Hematopoietic multipotent progenitor cell treated with erythropoietin and hydrocortisone succinate and interleukin-3 and kit ligand, for 6 days (in vitro differentiated cells): ENCODE data around the gene B4GALT5.
"Not testable (repeated sequence)": the region's sequence is repeated elsewhere in the genome, so short reads cannot be mapped to it uniquely, and the experiment has no call there.

Experiments used
- DNase-seq: peaks from one replicate; pipeline ENCODE4 v3.0.0-alpha.2; 2015

Gene B4GALT5

GRCh38 chr20:49677777-49678758, 35.6 kb downstream of the B4GALT5 start:
- DNase-seq = peak; percentile 47

- peak; percentile 81 for DNase-seq
Measured at GRCh38 chr20:49676581-49677291, 36.9 kb downstream of the B4GALT5 start.

GRCh38 chr20:49675368-49676151, 38.1 kb downstream of the B4GALT5 start:
- no peak for DNase-seq

DNA sequence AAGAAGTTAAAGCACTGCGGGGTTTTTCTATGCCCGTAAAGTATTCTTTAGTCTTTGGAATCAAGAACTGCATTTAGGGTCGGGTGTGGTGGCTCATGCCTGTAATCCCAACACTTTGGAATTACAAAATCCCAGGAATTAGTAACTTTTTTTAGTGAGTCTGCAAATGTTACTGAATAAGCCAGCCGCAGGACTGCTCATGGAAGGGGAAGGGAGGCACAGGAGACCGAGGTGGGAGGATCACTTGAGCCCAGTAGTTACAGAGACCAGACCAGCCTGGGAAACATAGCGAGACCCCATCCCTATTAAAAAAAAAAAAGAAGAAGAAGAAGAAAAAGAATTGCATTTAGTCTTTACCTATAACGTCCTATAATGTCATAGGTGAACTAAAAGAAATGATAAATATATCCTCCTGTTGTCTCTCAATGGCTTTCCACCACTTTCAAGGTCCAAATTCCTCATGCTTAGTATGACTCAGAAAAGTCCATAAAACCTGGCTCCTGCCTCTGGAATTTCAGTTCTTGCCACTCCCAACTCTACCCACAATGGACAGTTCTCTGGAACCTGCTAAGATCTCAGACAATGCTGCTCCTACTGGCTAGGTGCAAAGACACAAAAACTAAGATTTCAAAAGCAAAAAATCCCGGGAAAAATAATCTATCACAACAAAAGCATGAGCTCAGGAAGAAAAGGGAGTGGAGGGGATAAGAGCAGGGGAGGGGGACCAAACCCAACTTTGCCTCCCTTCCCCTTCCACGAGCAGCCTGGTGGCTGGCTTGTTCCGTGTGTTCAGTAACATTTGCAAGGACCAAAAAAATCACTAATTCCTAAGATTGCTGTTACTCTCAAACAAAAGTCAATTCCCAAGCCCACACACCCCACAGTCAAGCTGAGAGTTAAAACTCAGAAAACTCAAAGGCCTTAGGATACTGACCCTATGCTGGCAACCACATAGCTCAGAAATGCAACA, 39.0 kb downstream of the B4GALT5 start:
- no peak for DNase-seq

DNA sequence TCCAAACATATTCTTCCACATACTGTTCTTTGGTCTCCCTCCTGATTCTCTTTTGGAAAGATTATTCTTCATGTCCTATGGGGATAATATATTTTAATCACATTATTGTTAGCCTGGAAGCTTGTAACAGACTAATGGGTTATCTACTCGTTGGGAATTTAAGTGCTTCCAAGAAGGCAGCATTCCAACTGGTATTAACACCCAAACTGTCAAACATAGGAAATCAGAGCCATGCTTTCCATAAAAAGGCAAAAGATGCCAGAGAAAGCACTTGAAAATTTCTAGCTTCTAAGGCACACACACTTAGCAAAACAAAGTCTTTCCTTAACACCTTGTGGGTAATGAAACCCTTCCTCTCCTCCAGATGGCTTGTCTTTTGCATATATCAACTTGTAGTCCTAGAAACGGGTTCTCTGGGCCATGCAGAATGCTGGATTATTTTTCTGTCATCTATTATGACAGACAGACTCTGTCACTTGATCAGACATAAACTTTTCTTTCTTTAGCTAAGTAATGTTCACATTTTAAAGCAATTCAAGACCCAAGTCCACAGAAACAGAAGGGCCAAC, 41.5 kb downstream of the B4GALT5 start:
- no peak for DNase-seq

GRCh38 chr20:49671433-49671832, 42.2 kb downstream of the B4GALT5 start:
- DNase-seq = peak; percentile 64

DNA sequence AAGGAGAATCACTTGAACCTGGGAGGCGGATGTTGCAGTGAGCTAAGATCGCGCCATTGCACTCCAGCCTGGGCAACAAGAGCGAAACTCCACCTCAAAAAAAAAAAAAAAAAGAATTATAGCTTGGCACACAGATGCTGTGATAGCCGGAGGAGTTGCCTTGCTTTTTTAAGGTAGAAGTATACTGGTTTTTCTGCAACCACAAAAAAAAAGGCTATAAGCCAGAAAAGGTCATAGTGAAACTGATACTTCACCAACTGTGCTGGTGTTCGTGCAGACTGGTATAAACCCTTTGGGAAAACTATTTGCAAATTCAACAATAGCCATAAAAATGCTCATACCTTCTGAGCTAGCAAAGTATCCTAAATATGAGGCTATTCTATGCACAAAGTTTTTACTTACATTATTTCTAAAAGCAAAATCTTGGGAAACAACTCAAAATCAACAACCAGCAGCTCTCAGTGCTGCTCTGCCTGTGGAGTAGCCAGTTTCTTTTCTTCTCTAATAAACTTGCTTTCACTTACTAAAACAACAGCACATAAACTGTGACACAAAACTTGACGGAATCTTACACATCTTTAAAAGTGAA, 44.0 kb downstream of the B4GALT5 start:
- DNase-seq = no peak

- not testable (repeated sequence) for DNase-seq
Measured at GRCh38 chr20:49668878-49669195, 44.8 kb downstream of the B4GALT5 start.

DNA sequence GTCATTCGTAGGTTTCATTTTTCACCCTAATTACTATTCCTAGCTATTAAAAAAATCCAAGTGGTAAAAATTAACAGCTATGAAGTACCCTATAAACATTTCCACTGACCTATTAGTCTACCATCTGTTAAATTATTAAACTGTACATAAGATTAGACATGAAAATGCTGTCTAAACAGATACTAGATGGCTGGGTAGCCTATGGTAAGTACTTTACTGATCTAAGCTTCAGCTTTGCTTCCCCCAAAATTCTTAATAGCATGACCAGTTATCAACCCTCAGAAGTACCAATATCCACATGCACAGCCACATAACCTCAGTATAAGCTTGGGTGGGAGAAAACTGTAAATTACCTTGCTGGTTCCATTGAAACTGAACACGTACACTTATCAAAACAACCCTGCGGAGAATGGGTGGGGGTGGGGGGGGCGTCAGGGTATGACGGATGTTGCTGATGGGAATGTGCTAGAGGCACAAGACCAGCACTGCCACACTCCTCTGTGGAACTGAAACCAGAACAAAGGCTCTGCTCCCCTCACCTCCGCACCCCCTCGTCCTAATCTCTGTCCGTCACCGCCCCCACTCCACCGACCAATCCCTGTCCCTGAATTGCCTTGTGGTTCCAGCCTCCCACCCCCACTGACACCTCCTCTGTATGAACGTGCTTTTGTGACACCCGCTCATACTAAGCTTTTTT, 45.3 kb downstream of the B4GALT5 start:
- DNase-seq = peak; percentile 86

GRCh38 chr20:49666911-49667310, 46.8 kb downstream of the B4GALT5 start:
- DNase-seq = no peak

GRCh38 chr20:49665796-49666195, 47.9 kb downstream of the B4GALT5 start:
- DNase-seq = no peak

DNA sequence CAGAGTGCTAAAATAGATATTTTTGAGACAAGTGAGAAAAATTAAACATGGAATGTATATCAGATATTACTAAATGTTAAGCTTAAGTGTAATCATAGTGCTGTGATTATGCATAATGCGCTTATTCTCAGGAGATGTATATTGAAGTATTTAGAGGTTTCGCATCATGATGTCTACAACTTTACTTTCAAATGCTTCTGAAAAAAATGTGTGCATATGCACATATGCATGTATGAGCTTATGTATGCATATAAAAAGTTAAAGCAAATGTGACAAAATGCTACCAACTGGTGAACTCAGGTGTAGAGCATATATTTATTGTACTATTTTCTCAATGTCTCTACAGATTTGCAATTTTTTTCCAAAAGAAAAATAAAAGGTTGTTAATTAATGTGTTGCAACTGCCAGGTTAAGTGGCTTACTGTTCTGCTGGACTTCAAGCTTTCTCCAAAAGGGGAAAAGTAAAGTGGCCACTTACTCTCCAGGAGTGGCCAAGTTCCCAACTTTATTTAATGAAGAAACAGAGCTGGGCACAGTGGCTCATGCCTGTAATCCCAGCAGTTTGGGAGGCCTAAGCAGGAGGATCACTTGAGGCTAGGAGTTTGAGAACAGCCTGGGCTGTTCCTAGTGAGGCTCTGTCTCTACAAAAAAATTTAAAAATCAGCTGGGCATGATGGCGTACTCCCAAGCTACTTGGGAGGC, 48.9 kb downstream of the B4GALT5 start:
- DNase-seq = no peak

DNA sequence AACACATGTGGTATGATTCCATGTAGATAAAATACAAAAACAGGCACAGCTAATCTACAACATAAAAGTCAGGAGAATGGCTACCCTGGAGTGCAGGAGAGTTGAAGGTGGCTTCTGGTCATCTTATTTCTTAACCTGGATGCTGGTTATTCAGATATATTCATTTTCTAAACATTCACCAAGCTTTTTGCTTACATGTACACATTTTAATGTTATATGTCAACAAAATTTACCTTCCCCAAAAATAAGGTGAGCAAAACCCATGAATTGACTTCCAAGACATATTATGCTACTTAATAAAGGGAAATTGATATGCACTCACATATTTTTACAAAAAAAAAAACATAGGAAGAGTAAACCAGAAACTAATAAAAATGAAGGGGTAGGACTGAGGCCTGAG, 50.6 kb downstream of the B4GALT5 start:
- DNase-seq = no peak

GRCh38 chr20:49661560-49662329, 51.9 kb downstream of the B4GALT5 start:
- no peak for DNase-seq

DNA sequence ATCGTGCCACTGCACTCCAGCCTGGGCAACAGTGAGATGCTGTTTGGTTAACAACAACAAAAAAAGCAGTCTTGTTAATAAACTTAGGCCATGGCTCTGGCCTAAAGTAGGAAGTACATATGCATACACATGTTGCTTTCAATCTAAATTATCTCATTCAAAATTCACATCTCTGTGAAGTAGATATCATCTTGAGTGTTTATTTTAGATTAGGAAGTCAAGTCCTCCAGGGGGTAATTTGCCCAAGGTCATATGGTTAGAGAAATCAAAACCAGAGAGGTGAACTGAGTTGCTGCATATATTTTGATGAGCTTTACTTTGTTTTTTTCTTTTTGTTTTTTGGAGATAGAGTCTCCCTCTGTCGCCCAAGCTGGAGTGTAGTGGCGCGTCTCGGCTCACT, 52.8 kb downstream of the B4GALT5 start:
- no peak for DNase-seq

DNA sequence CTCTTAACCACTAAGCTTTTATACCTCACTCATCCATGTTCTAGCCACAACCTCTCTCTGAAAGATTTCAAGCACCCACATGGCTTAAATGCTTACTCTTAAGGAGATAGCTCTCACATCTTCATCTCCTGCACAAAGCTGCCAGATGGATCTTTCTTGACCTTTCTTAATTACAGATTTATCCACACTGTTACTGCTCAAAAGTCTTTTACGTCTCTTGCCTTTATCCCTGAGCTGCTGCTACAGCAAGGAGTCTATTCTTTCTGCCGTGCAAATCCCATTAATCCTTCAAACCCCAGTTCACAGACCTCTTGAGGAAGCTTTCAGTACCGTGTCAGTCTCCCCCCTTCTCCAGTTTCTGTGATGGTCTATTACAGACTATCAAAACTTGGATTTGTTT, 54.6 kb downstream of the B4GALT5 start:
- no peak for DNase-seq

GRCh38 chr20:49658508-49658907, 55.2 kb downstream of the B4GALT5 start:
- no peak for DNase-seq

DNA sequence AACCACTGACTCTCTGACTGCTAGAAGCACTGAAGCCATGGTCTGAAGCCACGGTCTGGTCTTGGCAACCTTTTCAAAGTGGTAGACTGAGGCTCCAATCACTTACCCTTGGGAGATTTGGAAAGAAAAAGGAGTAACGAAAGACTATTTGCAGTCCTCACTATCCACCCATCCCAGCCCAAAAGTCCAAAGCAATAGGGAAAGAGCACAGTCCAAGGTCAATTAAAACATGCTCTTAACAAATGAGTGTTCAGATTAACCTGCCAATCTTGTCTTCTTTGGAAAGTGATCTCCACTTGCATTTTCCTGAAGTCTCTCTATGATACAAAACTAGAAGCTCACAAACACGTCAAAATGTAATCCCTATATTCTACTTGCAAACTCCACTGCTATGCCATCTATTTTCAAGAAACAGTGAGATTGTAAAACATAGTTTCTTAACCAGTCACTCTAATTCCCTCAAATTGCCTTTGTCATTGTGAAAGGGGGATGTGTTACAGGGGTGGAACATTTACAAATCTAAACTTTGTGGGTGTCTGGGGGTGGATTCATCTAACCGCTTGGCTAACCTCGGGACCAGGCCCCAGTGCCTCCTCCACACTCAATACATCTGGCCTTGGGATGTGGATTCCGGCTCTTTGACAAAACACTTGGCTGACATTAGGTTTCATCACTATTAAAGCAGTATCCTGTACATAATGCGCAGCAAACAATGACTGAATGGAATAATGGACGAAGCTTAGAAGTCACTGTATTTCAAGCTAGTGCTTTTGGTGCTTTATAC, 56.4 kb downstream of the B4GALT5 start:
- no peak for DNase-seq
